Measurements from ENCODE around the gene MDM4.
"Not testable (repeated sequence)": the region's sequence is repeated elsewhere in the genome, so short reads cannot be mapped to it uniquely, and the experiment has no call there.

The MDM4 gene

GRCh38 chr1:204493145-204493983 lies 22.8 kb upstream of the MDM4 start:
- no peak for DNase-seq

- no peak for DNase-seq
These were observed 22.3 kb upstream of the MDM4 start for GRCh38 chr1:204493984-204494280.

- DNase-seq: peak; percentile 52
These were observed 21.7 kb upstream of the MDM4 start, which contains the start of gene PIK3C2B for GRCh38 chr1:204494281-204495077. PIK3C2B (minus strand) TSS chr1:204494805; CDS start chr1:204469802, 25,003 bp downstream.

- no peak for DNase-seq
These were observed 21.0 kb upstream of the MDM4 start for GRCh38 chr1:204495078-204495753.

GRCh38 chr1:204495777-204496176 lies 20.4 kb upstream of the MDM4 start:
- DNase-seq: no peak

- no peak for DNase-seq
These were observed 17.2 kb upstream of the MDM4 start for GRCh38 chr1:204498981-204499380.

- DNase-seq: no peak
These were observed 16.4 kb upstream of the MDM4 start for GRCh38 chr1:204499511-204500468.

GRCh38 chr1:204502241-204502640 lies 14.0 kb upstream of the MDM4 start:
- DNase-seq: no peak

- no peak for DNase-seq
These were observed 12.9 kb upstream of the MDM4 start for GRCh38 chr1:204503122-204503912.

- no peak for DNase-seq
These were observed 12.2 kb upstream of the MDM4 start for GRCh38 chr1:204503913-204504519.

- DNase-seq: no peak
These were observed 10.5 kb upstream of the MDM4 start for GRCh38 chr1:204505674-204506200.

GRCh38 chr1:204506201-204506968 lies 9.8 kb upstream of the MDM4 start:
- DNase-seq: no peak

GRCh38 chr1:204506969-204507316 lies 9.3 kb upstream of the MDM4 start:
- no peak for DNase-seq

GRCh38 chr1:204507317-204508105 lies 8.7 kb upstream of the MDM4 start:
- no peak for DNase-seq

- DNase-seq: no peak
These were observed 7.0 kb upstream of the MDM4 start for GRCh38 chr1:204509186-204509635.

- DNase-seq: no peak
These were observed 4.8 kb upstream of the MDM4 start for GRCh38 chr1:204511366-204511765.

GRCh38 chr1:204513117-204513716 lies 3.0 kb upstream of the MDM4 start:
- no peak for DNase-seq

- no peak for DNase-seq
These were observed 1.4 kb upstream of the MDM4 start for GRCh38 chr1:204514828-204515227.

GRCh38 chr1:204517382-204517781 lies 1.2 kb downstream of the MDM4 start:
- not testable (repeated sequence) for DNase-seq

All from activated gamma-delta T cell (primary cell).